Stimulated activated CD8-positive, alpha-beta memory T cell treated with anti-CD3 and anti-CD28 coated beads, Interleukin-15, amount 100 ng/mL, for 4 hours (primary cell): ENCODE measurements around the gene NDUFC1.
"Not testable (repeated sequence)": the region's sequence is repeated elsewhere in the genome, so short reads cannot be mapped to it uniquely, and the experiment has no call there.

Experiments
- DNase-seq, 2 donors: peaks; one replicate each; pipeline ENCODE4 v3.0.0-alpha.2; 2020; ENCODE audit warnings: low read depth in 2 of 2

NDUFC1 gene

DNA sequence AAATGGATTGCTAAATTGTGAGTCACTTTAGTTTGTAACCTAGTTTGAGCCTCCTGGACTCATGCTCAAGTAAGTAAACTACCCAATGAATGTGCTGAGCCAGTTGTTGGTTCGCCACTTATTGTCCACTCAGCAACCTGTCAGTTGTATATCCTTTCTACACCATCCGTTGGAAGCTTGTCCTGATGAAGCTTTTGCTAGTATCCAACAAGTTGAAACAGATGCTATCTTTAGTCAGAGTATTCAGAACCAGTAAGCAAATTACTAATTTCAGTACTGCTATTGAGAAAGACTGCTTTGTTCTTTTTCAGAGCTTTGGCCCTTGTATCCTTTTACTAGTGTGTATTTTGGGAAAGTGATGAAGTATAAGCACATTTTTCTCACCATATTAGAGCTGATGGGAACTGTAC lies 5.3 kb downstream of the NDUFC1 start:
- no peak for DNase-seq

DNA sequence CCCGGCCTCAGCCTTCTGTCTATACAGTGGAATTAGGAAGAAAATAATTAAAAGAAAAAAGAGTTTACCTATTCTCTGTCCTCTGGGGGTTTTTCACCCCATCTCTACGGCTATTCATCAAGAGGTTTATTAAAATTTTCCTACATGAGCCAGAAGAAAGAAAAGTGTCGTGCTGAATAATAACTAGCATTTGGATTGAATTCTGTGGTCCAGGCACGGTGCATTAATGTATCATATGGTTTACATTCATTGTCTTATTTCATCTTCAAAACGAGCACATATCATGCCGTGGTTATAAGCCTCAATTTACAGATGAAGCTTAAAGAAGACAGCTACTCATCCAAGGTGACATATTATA lies 6.4 kb downstream of the NDUFC1 start:
- no peak for DNase-seq

DNA sequence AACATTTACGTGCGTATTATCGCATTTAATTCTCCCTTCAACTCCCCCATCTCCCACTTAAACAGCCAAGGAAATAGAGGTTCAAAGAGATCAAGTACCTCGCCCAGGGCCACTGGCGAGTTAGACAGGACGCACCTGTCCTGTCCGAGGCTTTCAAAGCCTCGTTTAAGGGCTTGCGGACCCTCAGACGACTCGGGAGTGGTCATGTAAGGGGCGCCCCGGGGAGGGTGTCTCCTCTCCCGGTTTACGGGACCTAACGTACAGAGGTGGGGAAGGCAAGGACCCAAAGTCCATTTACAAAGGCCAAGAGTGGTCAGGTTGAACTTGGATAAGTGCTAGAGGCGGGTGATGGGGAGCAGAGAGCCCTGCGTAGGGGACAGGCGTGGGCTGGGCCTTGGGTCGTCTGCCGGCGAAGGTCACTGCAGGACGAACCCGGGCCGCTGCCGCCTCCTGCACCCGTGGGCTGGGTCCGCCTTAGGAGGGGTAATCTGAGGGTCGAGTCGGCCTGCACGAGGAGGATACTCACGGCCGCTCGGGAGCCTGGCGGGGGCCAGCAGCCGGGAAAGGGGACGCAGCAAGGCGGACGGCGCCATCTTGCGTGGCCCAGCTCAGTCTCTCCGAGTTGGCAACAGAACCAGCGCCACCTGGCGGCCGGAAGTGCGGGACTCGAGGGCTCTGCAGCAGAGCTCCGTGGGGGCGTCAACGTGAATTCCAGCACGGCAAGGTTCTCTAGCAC lies 6.9 kb downstream of the NDUFC1 start:
- DNase-seq, result peak; percentile 91 to 94

- DNase-seq, result no peak
These were observed 16.0 kb downstream of the NDUFC1 start for GRCh38 chr4:139286186-139286698.

DNA sequence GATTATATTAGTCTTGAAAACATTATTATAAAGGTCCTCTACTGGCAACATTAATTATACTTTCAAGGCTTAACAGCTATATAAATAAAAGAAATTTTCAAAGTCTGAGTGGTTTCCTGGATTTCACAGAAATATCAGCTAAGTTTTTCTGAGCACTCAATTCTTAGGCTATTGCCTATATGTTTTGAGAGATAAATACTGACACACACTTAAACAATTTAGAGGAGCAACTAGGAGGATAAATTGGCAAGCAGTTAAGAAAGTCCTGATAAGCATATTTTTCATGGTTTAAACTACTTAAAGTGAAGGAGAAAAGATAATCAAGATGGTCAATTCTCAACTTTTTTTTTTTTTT lies 19.6 kb downstream of the NDUFC1 start:
- DNase-seq, result no peak

DNA sequence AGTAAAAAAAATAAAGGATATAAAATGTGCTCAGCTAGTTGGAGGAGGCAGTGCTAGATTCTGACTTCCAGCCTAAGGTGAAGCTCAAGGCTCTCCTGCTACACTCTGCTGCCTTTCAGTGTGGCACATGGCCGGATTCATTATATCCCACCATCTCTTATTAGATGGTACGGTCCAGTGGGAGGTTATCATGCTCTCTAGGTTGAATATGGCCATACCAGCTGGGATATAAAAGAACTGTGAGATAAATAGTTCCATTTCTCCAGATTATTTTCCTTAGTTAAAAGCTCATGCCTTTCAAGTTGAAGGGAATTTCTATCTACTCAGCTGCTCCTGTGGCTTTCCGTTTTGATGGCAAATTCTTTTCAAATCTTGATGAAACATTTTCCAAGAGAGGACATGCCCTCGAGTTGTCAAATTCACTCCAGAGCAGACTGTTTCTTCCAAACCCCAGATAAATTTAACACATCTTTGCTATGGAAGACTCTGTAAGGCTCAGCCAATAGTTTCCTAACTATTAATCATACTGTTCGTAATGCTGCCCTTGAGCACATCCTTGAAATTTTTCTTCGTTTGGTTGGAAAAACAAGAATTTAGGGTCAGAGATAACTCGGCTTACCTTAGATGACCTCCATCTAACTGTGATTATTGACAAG lies 20.1 kb downstream of the NDUFC1 start:
- DNase-seq, result no peak

DNA sequence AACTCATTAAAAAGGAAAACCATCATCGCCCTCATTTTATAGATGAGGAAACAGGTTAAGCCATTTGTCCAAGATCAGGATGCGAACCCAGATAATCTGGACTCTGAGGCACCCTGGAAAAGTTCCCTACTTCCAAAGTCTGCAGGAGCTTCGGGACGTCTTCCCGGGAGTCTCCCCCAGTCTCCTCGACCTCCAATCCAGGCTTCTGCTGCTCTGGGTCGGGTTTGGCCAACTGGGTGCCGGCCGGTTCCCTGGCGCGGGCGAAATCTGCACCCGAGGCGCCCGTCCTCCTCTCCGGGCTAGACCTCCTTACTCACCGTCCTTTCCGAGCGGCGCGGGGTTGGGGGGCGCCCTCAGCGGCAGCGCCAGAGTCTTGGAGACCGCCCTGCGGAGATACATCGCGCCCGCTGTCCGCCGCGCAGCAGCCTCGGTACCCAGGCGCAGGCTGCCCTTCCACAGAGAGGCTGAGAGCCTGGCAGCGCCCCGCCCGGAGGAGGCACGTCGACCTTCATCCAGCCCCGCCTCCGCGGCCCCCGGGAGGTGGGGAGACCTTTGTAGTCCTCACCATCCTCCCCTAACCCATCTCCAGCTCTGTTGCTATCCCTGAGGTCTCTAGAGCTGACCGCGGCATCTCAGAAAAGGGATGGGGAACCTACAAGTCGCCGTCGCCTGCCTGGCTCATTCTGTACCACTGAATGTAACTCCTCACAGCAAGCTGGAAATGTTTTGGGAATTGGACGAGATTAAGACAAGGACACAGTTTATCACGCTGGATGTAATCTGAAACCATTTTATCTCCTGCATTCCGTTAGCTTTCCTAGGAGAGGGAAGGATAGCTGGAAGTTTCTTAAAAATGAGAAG lies 22.3 kb downstream of the NDUFC1 start, which contains the start of gene MGARP:
TSS of gene MGARP (minus strand) at position 466 of the 861 bp plus-strand sequence. CDS start at position 399, 67 bp downstream.
- DNase-seq, result peak in 1 of 2 donors; percentile 4

- DNase-seq, result no peak
These were observed 23.1 kb downstream of the NDUFC1 start for GRCh38 chr4:139278912-139279759.

DNA sequence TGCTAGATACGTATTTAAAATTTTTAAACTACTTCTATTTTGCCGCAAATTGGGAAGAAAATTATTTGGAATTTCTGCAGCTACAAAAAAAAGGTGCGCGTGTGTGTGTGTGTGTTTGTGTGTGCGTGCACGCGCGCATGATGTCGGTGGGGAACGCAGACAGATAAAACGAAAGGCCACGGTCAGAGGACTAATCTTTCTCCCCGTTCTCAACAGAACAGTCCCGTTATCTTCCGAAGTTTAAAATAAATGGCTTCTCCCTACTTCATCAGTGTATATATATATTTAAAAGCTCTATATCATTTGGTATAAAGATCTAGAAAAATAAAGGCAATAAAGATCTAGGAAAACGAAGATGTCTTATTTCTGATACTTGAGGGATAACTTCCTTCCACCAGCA lies 23.8 kb downstream of the NDUFC1 start:
- no peak for DNase-seq

DNA sequence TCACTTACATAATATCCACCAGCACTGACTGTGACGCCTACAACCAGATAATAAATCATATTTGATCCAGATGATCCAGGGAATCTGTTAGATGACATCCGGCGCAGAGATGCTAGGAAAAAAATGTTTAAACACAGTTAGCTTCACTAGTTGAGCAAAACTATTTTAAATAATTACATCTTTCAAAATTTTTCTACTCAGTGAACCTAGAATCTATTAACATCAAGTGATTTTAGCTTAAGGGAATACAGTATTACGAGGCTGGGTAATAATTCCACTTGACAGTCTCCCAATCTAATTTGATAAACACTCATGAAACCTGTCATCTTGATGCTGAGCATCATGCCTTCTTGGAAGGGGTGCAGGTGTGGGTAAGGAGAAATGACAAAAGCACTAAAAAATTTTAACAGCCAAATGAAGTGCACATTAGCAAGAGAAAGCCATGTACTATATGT lies 27.0 kb downstream of the NDUFC1 start:
- no peak for DNase-seq

GRCh38 chr4:139274790-139275189 lies 27.5 kb downstream of the NDUFC1 start:
- no peak for DNase-seq

DNA sequence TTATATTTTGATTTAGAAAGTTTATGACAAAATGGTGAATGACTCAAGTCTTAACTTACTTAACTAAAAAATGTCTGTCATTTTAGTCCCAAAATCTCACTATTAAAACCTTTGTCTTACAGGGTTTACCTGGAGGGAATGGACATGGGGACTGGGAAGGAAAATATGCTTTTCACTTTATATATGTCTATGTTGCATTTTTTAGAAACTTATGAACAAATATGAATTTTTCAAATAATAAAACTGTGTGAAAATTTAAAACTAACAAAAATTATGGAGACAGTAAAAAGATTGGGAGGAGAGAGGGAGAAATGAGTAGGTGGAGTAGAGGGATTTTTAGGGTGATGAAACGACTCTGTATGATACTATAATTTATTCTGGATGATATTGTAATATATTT lies 28.4 kb downstream of the NDUFC1 start:
- no peak for DNase-seq

DNA sequence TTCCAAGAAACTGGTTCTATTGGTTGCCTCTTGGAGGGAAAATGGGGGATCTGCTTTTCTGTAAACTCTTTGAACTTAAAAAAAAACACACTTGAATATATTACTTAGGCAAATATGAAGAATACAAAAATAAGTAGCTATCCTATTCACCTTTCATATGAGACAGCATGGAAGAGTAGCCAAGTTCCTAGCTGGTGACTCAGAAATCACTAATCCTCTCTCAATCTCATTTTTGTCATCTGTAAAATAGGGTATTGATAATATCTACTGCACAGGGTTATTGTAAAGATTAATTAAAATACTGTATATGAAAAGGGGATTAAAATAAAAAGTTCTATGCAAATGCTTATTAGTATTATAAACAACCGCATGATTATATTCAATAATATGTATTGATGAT lies 35.0 kb downstream of the NDUFC1 start:
- no peak for DNase-seq

DNA sequence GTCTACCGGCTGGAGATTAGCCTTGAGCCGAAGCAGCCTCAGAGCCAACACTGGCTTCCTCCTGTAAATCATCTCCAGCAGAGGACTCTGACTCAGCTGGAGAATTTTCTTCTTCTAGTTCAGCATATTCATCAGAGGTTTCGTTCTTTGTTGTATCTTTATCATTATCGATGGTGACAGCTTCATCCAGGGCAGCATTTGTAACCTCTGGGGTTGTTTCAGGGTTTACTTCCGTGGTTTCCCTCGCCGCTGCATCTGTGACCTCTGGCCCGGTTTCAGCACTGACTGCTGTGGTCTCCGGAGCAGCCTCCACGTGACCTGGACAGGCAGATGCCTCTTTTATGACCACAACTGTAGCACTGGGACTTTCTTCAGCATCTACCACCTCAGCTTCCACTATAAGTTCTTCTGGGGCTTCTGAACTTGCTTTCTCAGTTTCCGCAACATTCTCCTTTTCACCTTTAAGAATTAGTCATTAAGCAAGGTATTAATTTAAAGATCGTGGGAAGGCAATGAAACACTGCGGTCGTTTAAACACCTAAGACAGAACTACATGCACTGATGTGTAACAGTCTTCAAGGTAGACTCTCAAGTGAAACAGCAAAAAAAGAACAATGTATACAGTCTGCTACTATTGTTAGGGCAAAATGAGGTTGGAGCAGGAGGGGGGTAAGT lies 35.6 kb downstream of the NDUFC1 start:
- DNase-seq, result peak; percentile 34 to 46

GRCh38 chr4:139266208-139266582 lies 36.1 kb downstream of the NDUFC1 start:
- DNase-seq, result no peak

- DNase-seq, result no peak
These were observed 36.6 kb downstream of the NDUFC1 start for GRCh38 chr4:139265654-139266053.

DNA sequence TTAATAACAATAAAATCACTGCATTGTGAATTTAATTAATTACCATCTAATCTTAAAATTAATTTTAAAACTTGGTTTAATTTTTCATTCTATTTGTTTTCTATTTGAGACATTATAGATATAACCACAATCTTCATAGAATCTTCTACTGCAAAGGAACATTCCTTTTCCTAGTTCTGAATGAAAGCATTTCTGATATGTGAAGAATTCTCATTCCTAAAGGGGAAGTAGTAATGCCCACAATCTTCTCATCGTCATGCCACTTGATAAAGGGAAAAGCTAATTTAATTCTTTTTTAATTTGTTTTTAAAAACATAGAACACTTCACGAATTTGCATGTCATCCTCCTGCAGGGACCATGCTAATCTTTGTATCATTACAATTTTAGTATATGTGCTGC lies 45.9 kb downstream of the NDUFC1 start:
- DNase-seq, result no peak

DNA sequence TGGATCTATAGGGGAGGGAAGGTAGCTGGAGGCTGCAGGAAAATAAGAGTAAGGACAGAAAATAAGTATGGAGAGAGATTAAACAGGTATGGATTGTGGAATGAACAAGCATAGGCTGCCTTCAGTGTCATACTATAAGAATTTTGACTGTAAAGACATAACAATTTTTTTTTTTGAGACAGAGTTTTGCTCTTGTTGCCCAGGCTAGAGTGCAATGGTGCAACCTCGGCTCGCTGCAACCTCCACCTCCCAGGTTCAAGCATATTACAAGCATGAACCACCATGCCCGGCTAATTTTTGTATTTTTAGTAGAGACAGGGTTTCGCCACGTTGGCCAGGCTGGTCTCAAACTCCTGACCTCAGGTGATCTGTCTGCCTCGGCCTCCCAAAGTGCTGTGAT lies 46.7 kb downstream of the NDUFC1 start:
- not testable (repeated sequence) for DNase-seq

DNA sequence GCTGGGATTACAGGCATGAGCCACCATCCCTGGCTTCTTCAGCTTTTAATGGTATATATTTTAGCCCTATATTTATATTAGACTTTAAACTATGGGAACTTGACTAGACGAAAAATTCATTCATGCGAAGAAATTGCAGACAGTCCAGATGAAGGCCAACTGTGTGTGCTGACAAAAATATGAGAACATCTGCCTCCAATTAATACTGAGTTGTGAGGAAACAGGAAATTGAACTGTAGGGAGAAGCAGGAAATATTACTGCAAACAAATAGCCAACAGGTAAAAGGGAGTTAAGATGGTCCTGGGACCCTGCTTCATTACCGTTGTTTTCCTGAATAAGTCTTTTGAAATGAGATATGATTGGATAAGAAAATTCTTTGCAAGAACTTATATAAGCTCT lies 48.6 kb downstream of the NDUFC1 start:
- DNase-seq, result no peak

GRCh38 chr4:139253046-139253445 lies 49.2 kb downstream of the NDUFC1 start:
- DNase-seq, result no peak

GRCh38 chr4:139247700-139248238 lies 54.5 kb downstream of the NDUFC1 start:
- DNase-seq, result no peak
